Liver (tissue), 9 donors: ENCODE measurements around the gene MVB12A. TPM values are rescaled to one million over a fixed set of nuclear protein-coding genes. Genes with fewer than 3 reads are reported as not detected.
A peak's percentile ranks its signal among the peaks of the same experiment; 100 is the strongest.

Source experiments
- DNase-seq: peaks from one replicate; pipeline ENCODE4 v3.0.0-alpha.2; 2017; ENCODE audit warnings: low spot score
- H3K27ac ChIP-seq, 2 donors: one replicate each; pipeline ENCODE4 v1.7.0; 2013; ENCODE audit warnings: inconsistent platforms in 2 of 2, low read length in 2 of 2, control low read depth in 1 of 2, low read depth in 1 of 2, mild to moderate bottlenecking in 1 of 2
- H3K27me3 ChIP-seq, 4 donors: one replicate each; pipeline versions ENCODE4 v1.6.1 to v1.7.0; 2013; ENCODE audit warnings: low read length in 3 of 4, inconsistent platforms in 1 of 4, mild to moderate bottlenecking in 1 of 4, moderate library complexity in 1 of 4; ENCODE audit not compliant: control insufficient read depth in 4 of 4, insufficient read depth in 4 of 4
- H3K36me3 ChIP-seq, 4 donors: one replicate each; pipeline versions ENCODE4 v1.6.1 to v1.7.0; 2013; ENCODE audit warnings: low read length in 3 of 4, mild to moderate bottlenecking in 3 of 4, low read depth in 1 of 4, moderate library complexity in 1 of 4; ENCODE audit not compliant: control insufficient read depth in 4 of 4, insufficient read depth in 3 of 4
- H3K4me1 ChIP-seq, 4 donors: one replicate each; pipeline versions ENCODE4 v1.6.1 to v1.7.0; 2013; ENCODE audit warnings: low read length in 3 of 4, mild to moderate bottlenecking in 3 of 4, moderate library complexity in 1 of 4; ENCODE audit not compliant: control insufficient read depth in 4 of 4, insufficient read depth in 4 of 4
- H3K4me3 ChIP-seq, 3 donors: one replicate each; pipeline versions ENCODE4 v1.6.1 to v1.7.0; 2013; ENCODE audit warnings: low read length in 3 of 3, control low read depth in 1 of 3, low read depth in 1 of 3, mild to moderate bottlenecking in 1 of 3
- H3K9ac ChIP-seq, 2 donors: one replicate each; pipeline ENCODE4 v1.7.0; 2013; ENCODE audit warnings: low read length in 2 of 2, mild to moderate bottlenecking in 2 of 2, moderate library complexity in 2 of 2, control low read depth in 1 of 2, low read depth in 1 of 2
- H3K9me3 ChIP-seq, 4 donors: one replicate each; pipeline versions ENCODE4 v1.6.1 to v1.7.0; 2013; ENCODE audit warnings: low read length in 3 of 4; ENCODE audit not compliant: control insufficient read depth in 4 of 4
- FOXA1 ChIP-seq: IDR thresholded peaks from 2 replicates; pipeline ENCODE4 v1.6.1; 2016; ENCODE audit warnings: antibody characterized with exemption
- FOXA2 ChIP-seq: IDR thresholded peaks from 2 replicates; pipeline ENCODE4 v1.6.1; 2016; ENCODE audit warnings: antibody characterized with exemption
- GABPA ChIP-seq, 2 donors: IDR thresholded peaks in 1 of 2; conservative IDR thresholded peaks in 1 of 2; 2 replicates each; pipeline ENCODE4 v1.6.1; 2016; ENCODE audit warnings: antibody characterized with exemption in 2 of 2, mild to moderate bottlenecking in 1 of 2, moderate library complexity in 1 of 2
- HNF4A ChIP-seq, 2 donors: conservative IDR thresholded peaks; 2 replicates each; pipeline ENCODE4 v1.6.1; 2016; ENCODE audit warnings: antibody characterized with exemption in 2 of 2, mild to moderate bottlenecking in 2 of 2
- HNF4G ChIP-seq: IDR thresholded peaks from 2 replicates; pipeline ENCODE4 v1.6.1; 2016; ENCODE audit warnings: antibody characterized with exemption
- NR2F2 ChIP-seq: IDR thresholded peaks from 2 replicates; pipeline ENCODE4 v1.6.1; 2016; ENCODE audit warnings: antibody characterized with exemption
- RAD21 ChIP-seq, 2 donors: IDR thresholded peaks; 2 replicates each; pipeline ENCODE4 v1.6.1; 2016; ENCODE audit warnings: antibody characterized with exemption in 2 of 2, mild to moderate bottlenecking in 2 of 2
- SP1 ChIP-seq: IDR thresholded peaks from 2 replicates; pipeline ENCODE4 v1.6.1; 2018; ENCODE audit warnings: antibody characterized with exemption, mild to moderate bottlenecking
- TAF1 ChIP-seq: conservative IDR thresholded peaks from 2 replicates; pipeline ENCODE4 v1.6.1; 2016; ENCODE audit warnings: antibody characterized with exemption, mild to moderate bottlenecking
- ZBTB33 ChIP-seq: IDR thresholded peaks from 2 replicates; pipeline ENCODE4 v1.6.1; 2016; ENCODE audit warnings: antibody characterized with exemption
- WGBS: extraction: QIAGEN DNeasy Blood & Tissue Kit; methylation state at CpG from one replicate; pipeline ENCODE4 v1.1.7; 2013; 5-methylcytosine and 5-hydroxymethylcytosine counted together
- polyA plus RNA-seq, 2 donors: library from polyadenylated mRNA; stranded (reverse) in 1 of 2; unstranded in 1 of 2; fragments of 200-250 nt in 1 of 2; fragments of >200 nt in 1 of 2; fragmentation: Nextera tagmentation in 1 of 2; extraction: Ambion mirVana in 1 of 2; gene quantifications; one replicate each; pipeline versions ENCODE4 v1.2.1 to v1.2.3, GENCODE V29; 2013 to 2015
- total RNA-seq, 2 donors: library from RNA; depleted of rRNA; stranded (reverse); fragments of >200 nt; gene quantifications; one replicate each; pipeline ENCODE4 v1.2.3, GENCODE V29; 2014
- TF ChIP-seq, protein P1 (sequence below): IDR thresholded peaks from 2 replicates; pipeline ENCODE4 v1.6.1; 2016; ENCODE audit warnings: antibody characterized with exemption, mild to moderate bottlenecking
- donor health status: healthy.
- donor health status: healthy.
- donor health status: healthy.
- donor health status: healthy.
- donor health status: healthy.

The MVB12A gene
- total and polyA plus RNA-seq, 4 donors: 9.8 to 22.8 (median 15.8) TPM

GRCh38 chr19:17415121-17415520, 4.7 kb upstream of the MVB12A start:
- DNase-seq: no peak
- Histone ChIP-seq H3K27ac (no peak overlapping the region), H3K4me1 (peaks cover 0 to 7% (median 5%) of the 10 kb centered on the region in 4 donors), H3K4me3 (no peak overlapping the region), H3K9ac (no peak overlapping the region), H3K27me3 (no peaks in the 10 kb centered on the region), H3K9me3 (no peaks in the 10 kb centered on the region), H3K36me3 (peaks cover 2 to 12% (median 6%) of the 10 kb centered on the region in 4 donors)
- 68% methylated on average over 6 of the region's 6 CpGs for WGBS
- TF ChIP-seq FOXA2: no peak
- no peak for TF ChIP-seq TAF1
- TF ChIP-seq HNF4G: no peak
- no peak for TF ChIP-seq ZBTB33
- TF ChIP-seq GABPA (IDR thresholded peaks at IDR 0.05 in 1 of 2, conservative IDR thresholded peaks at IDR 0.05 in 1 of 2): no peak
- no peak for TF ChIP-seq NR2F2
- TF ChIP-seq RAD21 (IDR thresholded peaks at IDR 0.05): no peak
- TF ChIP-seq FOXA1: no peak

DNA sequence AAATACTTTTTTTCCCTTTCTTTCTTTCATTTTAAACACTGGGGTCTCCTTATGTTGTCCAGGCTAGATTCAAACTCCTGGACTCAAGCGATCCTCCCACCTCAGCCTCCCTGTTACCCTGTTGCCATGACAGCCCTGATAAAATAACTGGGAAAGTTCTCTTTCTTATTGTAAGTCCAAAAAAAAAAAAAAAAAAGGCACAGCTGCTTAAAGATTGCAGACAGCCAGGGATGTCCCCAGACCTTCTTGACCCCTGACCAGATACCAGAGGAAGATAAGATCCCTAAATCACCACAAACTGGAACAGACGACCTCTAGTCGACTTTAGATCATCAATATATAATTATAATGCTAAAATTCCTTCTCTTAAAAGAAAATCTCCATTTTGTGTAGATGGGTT, 1.1 kb upstream of the MVB12A start:
- H3K4me3 ChIP-seq: peak overlapping the region in 2 of 3 donors; percentile 44

More for the DNA sequence above, 1.1 kb upstream of the MVB12A start:
- Histone ChIP-seq H3K36me3 (peaks cover 2 to 12% (median 6%) of the 10 kb centered on the region in 4 donors), H3K27me3 (no peaks in the 10 kb centered on the region), H3K4me1 (peaks cover 0 to 13% (median 8%) of the 10 kb centered on the region in 4 donors), H3K9me3 (no peaks in the 10 kb centered on the region), H3K27ac (peak overlapping the region in 1 of 2 donors; percentile 77), H3K9ac (no peak overlapping the region)
- WGBS: 63% methylated on average over 3 of the region's 3 CpGs
- no peak for DNase-seq
- TF ChIP-seq, protein P1, sequence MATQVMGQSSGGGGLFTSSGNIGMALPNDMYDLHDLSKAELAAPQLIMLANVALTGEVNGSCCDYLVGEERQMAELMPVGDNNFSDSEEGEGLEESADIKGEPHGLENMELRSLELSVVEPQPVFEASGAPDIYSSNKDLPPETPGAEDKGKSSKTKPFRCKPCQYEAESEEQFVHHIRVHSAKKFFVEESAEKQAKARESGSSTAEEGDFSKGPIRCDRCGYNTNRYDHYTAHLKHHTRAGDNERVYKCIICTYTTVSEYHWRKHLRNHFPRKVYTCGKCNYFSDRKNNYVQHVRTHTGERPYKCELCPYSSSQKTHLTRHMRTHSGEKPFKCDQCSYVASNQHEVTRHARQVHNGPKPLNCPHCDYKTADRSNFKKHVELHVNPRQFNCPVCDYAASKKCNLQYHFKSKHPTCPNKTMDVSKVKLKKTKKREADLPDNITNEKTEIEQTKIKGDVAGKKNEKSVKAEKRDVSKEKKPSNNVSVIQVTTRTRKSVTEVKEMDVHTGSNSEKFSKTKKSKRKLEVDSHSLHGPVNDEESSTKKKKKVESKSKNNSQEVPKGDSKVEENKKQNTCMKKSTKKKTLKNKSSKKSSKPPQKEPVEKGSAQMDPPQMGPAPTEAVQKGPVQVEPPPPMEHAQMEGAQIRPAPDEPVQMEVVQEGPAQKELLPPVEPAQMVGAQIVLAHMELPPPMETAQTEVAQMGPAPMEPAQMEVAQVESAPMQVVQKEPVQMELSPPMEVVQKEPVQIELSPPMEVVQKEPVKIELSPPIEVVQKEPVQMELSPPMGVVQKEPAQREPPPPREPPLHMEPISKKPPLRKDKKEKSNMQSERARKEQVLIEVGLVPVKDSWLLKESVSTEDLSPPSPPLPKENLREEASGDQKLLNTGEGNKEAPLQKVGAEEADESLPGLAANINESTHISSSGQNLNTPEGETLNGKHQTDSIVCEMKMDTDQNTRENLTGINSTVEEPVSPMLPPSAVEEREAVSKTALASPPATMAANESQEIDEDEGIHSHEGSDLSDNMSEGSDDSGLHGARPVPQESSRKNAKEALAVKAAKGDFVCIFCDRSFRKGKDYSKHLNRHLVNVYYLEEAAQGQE: no peak
- TF ChIP-seq RAD21 (IDR thresholded peaks at IDR 0.05): no peak
- TF ChIP-seq TAF1: no peak
- TF ChIP-seq SP1: no peak
- TF ChIP-seq HNF4G: no peak
- TF ChIP-seq ZBTB33: no peak
- TF ChIP-seq HNF4A (conservative IDR thresholded peaks at IDR 0.05): no peak
- no peak for TF ChIP-seq GABPA (IDR thresholded peaks at IDR 0.05 in 1 of 2, conservative IDR thresholded peaks at IDR 0.05 in 1 of 2)
- no peak for TF ChIP-seq FOXA1
